Progenitor cell of endocrine pancreas (in vitro differentiated cells): ENCODE measurements around the gene ANKRD13C. TPM values are rescaled to one million over a fixed set of nuclear protein-coding genes. Genes with fewer than 3 reads are reported as not detected.

Source experiments
- DNase-seq: peaks from one replicate; pipeline ENCODE4 v3.0.0; 2021; ENCODE audit warnings: low spot score; ENCODE audit not compliant: unreplicated experiment
- H3K27ac Mint-ChIP-seq: 2 replicates; pipeline ENCODE4 v1.8.0; 2021; ENCODE audit warnings: mild to moderate bottlenecking, moderate library complexity, mixed read lengths
- H3K27me3 Mint-ChIP-seq: 2 replicates; pipeline ENCODE4 v1.8.0; 2021; ENCODE audit warnings: mixed read lengths
- H3K36me3 Mint-ChIP-seq: 2 replicates; pipeline ENCODE4 v1.8.0; 2022; ENCODE audit warnings: mixed read lengths; ENCODE audit not compliant: insufficient read depth
- H3K4me1 Mint-ChIP-seq: 2 replicates; pipeline ENCODE4 v1.8.0; 2021; ENCODE audit warnings: low read depth, mixed read lengths
- H3K4me3 Mint-ChIP-seq: 2 replicates; pipeline ENCODE4 v1.8.0; 2021; ENCODE audit warnings: low read depth, mild to moderate bottlenecking, moderate library complexity, mixed read lengths
- H3K9me3 Mint-ChIP-seq: 2 replicates; pipeline ENCODE4 v1.8.0; 2021; ENCODE audit warnings: low read depth, mixed read lengths
- total RNA-seq: library from RNA; stranded (reverse); gene quantifications from 2 replicates; pipeline ENCODE4 v1.2.1, GENCODE V29; 2021
- TF ChIP-seq, protein P1 (sequence below): fragments of 200-600 bp; sonication (generic); IDR thresholded peaks from one replicate; pipeline ENCODE4 v1.5.0; 2021; ENCODE audit warnings: antibody characterized with exemption, mild to moderate bottlenecking; ENCODE audit not compliant: unreplicated experiment

ANKRD13C gene
- total RNA-seq, 1 donor from 2014 or later, result 21.5 TPM

- peaks cover 18% of the 10 kb centered on the region for H3K36me3 Mint-ChIP-seq
- DNase-seq, result no peak
- H3K4me3 Mint-ChIP-seq, result no peak overlapping the region
- H3K9me3 Mint-ChIP-seq, result no peaks in the 10 kb centered on the region
- peaks cover 4% of the 10 kb centered on the region for H3K4me1 Mint-ChIP-seq
- H3K27me3 Mint-ChIP-seq, result no peaks in the 10 kb centered on the region
- TF ChIP-seq, protein P1, sequence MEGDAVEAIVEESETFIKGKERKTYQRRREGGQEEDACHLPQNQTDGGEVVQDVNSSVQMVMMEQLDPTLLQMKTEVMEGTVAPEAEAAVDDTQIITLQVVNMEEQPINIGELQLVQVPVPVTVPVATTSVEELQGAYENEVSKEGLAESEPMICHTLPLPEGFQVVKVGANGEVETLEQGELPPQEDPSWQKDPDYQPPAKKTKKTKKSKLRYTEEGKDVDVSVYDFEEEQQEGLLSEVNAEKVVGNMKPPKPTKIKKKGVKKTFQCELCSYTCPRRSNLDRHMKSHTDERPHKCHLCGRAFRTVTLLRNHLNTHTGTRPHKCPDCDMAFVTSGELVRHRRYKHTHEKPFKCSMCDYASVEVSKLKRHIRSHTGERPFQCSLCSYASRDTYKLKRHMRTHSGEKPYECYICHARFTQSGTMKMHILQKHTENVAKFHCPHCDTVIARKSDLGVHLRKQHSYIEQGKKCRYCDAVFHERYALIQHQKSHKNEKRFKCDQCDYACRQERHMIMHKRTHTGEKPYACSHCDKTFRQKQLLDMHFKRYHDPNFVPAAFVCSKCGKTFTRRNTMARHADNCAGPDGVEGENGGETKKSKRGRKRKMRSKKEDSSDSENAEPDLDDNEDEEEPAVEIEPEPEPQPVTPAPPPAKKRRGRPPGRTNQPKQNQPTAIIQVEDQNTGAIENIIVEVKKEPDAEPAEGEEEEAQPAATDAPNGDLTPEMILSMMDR, result no peak
- no peak overlapping the region for H3K27ac Mint-ChIP-seq
These were observed 75.8 kb downstream of the ANKRD13C start for GRCh38 chr1:70278710-70279109.

DNA sequence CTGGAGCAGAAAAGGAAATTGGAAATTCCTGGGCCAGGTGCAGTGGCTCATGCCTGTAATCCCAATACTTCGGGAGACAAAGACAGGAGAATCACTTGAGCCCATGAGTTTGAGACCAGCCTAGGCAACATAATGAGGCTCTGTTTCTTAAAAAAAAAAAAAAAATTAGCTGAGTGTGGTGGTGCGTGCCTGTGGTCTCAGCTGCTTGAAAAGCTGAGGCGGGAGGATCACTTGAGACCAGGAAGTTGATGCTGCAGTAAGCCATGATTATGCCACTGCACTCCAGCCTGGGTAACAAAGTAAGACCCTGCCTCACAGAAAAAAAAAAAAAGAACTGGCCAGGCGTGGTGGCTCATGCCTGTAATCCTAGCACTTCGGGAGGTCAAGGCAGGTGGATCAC is 76.6 kb downstream of the ANKRD13C start:
- H3K4me1 Mint-ChIP-seq, result peaks cover 4% of the 10 kb centered on the region
- no peak for DNase-seq
- no peak overlapping the region for H3K4me3 Mint-ChIP-seq
- peaks cover 22% of the 10 kb centered on the region for H3K36me3 Mint-ChIP-seq
- TF ChIP-seq, protein P1, result no peak
- H3K9me3 Mint-ChIP-seq, result no peaks in the 10 kb centered on the region
- H3K27ac Mint-ChIP-seq, result no peak overlapping the region
- no peaks in the 10 kb centered on the region for H3K27me3 Mint-ChIP-seq

DNA sequence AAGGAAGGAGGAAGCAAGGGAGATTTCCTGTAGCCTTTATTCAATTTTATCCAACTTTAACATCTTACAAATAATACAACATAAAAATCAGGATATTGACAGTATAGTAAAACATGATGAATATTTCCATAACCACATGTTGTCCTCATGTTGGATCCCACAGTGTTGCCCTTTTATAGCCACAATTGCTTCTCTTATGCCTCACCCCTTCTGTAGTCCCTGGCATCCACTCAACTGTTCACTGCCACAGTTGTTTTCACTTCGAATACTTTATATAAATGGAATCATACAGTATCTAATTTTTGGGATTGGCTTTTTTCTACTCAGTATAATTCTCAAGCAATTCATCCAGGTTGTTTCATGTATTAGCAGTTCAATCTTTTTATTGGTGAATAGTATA is 88.6 kb downstream of the ANKRD13C start:
- Mint-ChIP-seq H3K4me3 (no peak overlapping the region), H3K27ac (no peak overlapping the region), H3K9me3 (no peaks in the 10 kb centered on the region), H3K27me3 (no peaks in the 10 kb centered on the region), H3K4me1 (no peaks in the 10 kb centered on the region), H3K36me3 (peaks cover 22% of the 10 kb centered on the region)
- TF ChIP-seq, protein P1, result no peak
- DNase-seq, result no peak

DNA sequence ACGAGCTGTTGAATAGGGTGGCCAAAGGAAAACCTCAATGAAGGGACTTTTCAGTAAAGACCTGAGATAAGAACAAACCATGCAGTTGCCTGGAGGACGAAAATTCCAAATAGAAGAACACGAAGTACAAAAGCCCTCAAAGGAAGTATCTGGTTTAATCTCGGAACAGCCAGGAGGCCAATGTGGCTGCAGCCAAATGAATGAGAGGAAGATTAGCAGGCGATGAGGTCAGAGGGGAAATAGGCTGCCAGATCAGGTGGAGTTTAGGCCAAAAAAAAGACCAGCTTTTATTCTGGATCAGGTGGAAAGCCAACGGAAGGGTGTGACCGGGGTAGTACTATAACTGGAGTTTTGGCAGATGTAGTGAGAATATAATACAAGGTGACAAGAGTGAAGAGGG is 89.7 kb downstream of the ANKRD13C start:
- no peak overlapping the region for H3K4me3 Mint-ChIP-seq
- no peak for DNase-seq
- peaks cover 23% of the 10 kb centered on the region for H3K36me3 Mint-ChIP-seq
- peak overlapping the region; percentile 14 for H3K27ac Mint-ChIP-seq
- TF ChIP-seq, protein P1, result no peak
- no peaks in the 10 kb centered on the region for H3K27me3 Mint-ChIP-seq
- H3K9me3 Mint-ChIP-seq, result no peaks in the 10 kb centered on the region
- no peaks in the 10 kb centered on the region for H3K4me1 Mint-ChIP-seq

- H3K27me3 Mint-ChIP-seq, result no peaks in the 10 kb centered on the region
- DNase-seq, result no peak
- H3K4me1 Mint-ChIP-seq, result no peaks in the 10 kb centered on the region
- H3K27ac Mint-ChIP-seq, result peak overlapping the region; percentile 27
- peaks cover 7% of the 10 kb centered on the region for H3K36me3 Mint-ChIP-seq
- H3K9me3 Mint-ChIP-seq, result no peaks in the 10 kb centered on the region
- TF ChIP-seq, protein P1, result no peak
- H3K4me3 Mint-ChIP-seq, result no peak overlapping the region
These were observed 97.9 kb downstream of the ANKRD13C start for GRCh38 chr1:70256664-70257063.
